PC-9 (cell line): ENCODE results near the gene CCDC141. TPM values are rescaled to one million over a fixed set of nuclear protein-coding genes. Genes with fewer than 3 reads are reported as not detected.

Experiments used
- Bru-seq: library from RNA; stranded (reverse); fragments of 400-500 nt; gene quantifications from one replicate; lab custom pipeline; 2021; lab: Mats Ljungman, UMichigan
- BruChase-seq, 2 experiments: library from RNA; stranded (reverse); fragments of 400-500 nt; gene quantifications; one replicate each; lab custom pipeline; 2021; lab: Mats Ljungman, UMichigan
- BruUV-seq: library from RNA; stranded (reverse); fragments of 400-500 nt; replicated peaks from 2 replicates; lab custom pipeline; 2021; lab: Mats Ljungman, UMichigan
- CTCF ChIA-PET: fragments of 300-600 bp; sonication (Branson Sonifier 250); formaldehyde crosslinking; loops from one replicate; lab custom pipeline; 2022; ENCODE audit warnings: antibody characterized with exemption; lab: Charles Lee
- POLR2A ChIA-PET: fragments of 300-600 bp; sonication (Branson Sonifier 250); formaldehyde crosslinking; loops from one replicate; lab custom pipeline; 2022; ENCODE audit warnings: antibody characterized with exemption; ENCODE audit not compliant: unreplicated experiment; lab: Charles Lee
- DNase-seq, 2 experiments: peaks; one replicate each; pipeline versions ENCODE4 v3.0.0 to v3.0.0-alpha.2; 2015 to 2022; ENCODE audit warnings: mixed read lengths in 1 of 2
- H2AFZ ChIP-seq: fragments of 200-600 bp; sonication (generic); 2 replicates; pipeline ENCODE4 v1.8.1; 2017; ENCODE audit warnings: antibody characterized with exemption
- H3F3A ChIP-seq: fragments of 200-600 bp; sonication (generic); 2 replicates; pipeline ENCODE4 v1.8.1; 2017; ENCODE audit warnings: antibody characterized with exemption, mild to moderate bottlenecking, low read depth; ENCODE audit not compliant: insufficient read depth
- H3K27ac ChIP-seq: fragments of 200-600 bp; sonication (generic); 2 replicates; pipeline ENCODE4 v1.6.1; 2016; ENCODE audit warnings: mixed run types
- H3K27me3 ChIP-seq: fragments of 200-600 bp; sonication (generic); 2 replicates; pipeline ENCODE4 v1.6.1; 2016; ENCODE audit warnings: low read depth, mixed run types; ENCODE audit not compliant: insufficient read depth
- H3K36me3 ChIP-seq: fragments of 200-600 bp; sonication (generic); 2 replicates; pipeline ENCODE4 v1.6.1; 2016; ENCODE audit warnings: low read depth, mixed run types
- H3K4me1 ChIP-seq: fragments of 200-600 bp; sonication (generic); replicated peaks from 2 replicates; pipeline ENCODE4 v1.6.1; 2016; ENCODE audit warnings: mixed run types; ENCODE audit not compliant: insufficient read depth
- H3K4me2 ChIP-seq: fragments of 200-600 bp; sonication (generic); 2 replicates; pipeline ENCODE4 v1.6.1; 2017; ENCODE audit warnings: mixed run types
- H3K4me3 ChIP-seq: fragments of 200-600 bp; sonication (generic); 2 replicates; pipeline ENCODE4 v1.6.1; 2016; ENCODE audit warnings: mixed run types
- H3K79me2 ChIP-seq: fragments of 200-600 bp; sonication (generic); 2 replicates; pipeline ENCODE4 v1.6.1; 2017; ENCODE audit warnings: low read depth, mixed run types
- H3K9me2 ChIP-seq: fragments of 200-600 bp; sonication (generic); 2 replicates; pipeline ENCODE4 v1.8.1; 2017; ENCODE audit warnings: mild to moderate bottlenecking; ENCODE audit not compliant: insufficient read depth
- H3K9me3 ChIP-seq: fragments of 200-600 bp; sonication (generic); 2 replicates; pipeline ENCODE4 v1.8.1; 2016; ENCODE audit warnings: low read depth; ENCODE audit not compliant: insufficient read depth
- H4K20me1 ChIP-seq: fragments of 200-600 bp; sonication (generic); 2 replicates; pipeline ENCODE4 v1.8.1; 2017; ENCODE audit not compliant: insufficient read depth
- EZH2 ChIP-seq: fragments of 200-600 bp; sonication (generic); IDR thresholded peaks from 2 replicates; pipeline ENCODE4 v1.8.0; 2017; ENCODE audit warnings: antibody characterized with exemption, low read depth
- intact Hi-C: fragments of 100-400 bp; cut with micrococcal nuclease; formaldehyde crosslinking; loops from one replicate; pipeline ENCODE4 v1.10.0; 2022; ENCODE audit not compliant: unreplicated experiment
- long read RNA-seq: library from polyadenylated mRNA; stranded (forward); transcript quantifications from one replicate; pipeline ENCODE4 v2.0.0, GENCODE V29; 2022
- total RNA-seq: library from RNA; stranded (reverse); gene quantifications from 2 replicates; pipeline ENCODE4 v1.2.3, GENCODE V29; 2021
- TF ChIP-seq, protein P1 (sequence below): fragments of 200-600 bp; sonication (generic); conservative IDR thresholded peaks from 2 replicates; pipeline ENCODE4 v1.6.1; 2017; ENCODE audit warnings: mixed run types, antibody characterized with exemption, mild to moderate bottlenecking, moderate library complexity

The CCDC141 gene, protein sequence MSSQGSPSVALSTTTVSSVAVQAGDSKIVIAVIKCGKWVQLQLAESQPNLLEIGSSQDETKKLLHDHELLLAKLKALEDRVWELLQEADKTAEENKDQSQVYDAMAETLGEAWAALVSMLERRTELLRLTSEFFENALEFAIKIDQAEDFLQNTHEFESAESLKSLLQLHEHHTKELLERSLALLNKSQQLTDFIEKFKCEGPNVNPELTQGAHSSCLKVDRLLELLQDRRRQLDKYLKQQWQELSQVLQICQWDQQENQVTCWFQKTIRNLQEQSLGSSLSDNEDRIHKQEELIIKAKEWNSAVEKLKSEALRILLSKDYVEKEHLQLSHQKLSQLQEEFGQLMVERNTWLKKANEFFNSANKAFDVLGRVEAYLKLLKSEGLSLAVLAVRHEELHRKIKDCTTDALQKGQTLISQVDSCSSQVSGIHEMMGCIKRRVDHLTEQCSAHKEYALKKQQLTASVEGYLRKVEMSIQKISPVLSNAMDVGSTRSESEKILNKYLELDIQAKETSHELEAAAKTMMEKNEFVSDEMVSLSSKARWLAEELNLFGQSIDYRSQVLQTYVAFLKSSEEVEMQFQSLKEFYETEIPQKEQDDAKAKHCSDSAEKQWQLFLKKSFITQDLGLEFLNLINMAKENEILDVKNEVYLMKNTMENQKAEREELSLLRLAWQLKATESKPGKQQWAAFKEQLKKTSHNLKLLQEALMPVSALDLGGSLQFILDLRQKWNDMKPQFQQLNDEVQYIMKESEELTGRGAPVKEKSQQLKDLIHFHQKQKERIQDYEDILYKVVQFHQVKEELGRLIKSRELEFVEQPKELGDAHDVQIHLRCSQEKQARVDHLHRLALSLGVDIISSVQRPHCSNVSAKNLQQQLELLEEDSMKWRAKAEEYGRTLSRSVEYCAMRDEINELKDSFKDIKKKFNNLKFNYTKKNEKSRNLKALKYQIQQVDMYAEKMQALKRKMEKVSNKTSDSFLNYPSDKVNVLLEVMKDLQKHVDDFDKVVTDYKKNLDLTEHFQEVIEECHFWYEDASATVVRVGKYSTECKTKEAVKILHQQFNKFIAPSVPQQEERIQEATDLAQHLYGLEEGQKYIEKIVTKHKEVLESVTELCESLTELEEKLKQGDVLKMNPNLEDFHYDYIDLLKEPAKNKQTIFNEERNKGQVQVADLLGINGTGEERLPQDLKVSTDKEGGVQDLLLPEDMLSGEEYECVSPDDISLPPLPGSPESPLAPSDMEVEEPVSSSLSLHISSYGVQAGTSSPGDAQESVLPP (N-terminal part only)
- total RNA-seq (not detected in 2 replicates), Bru-seq, nascent RNA (percentile 6 among the genes with signal in this experiment), BruChase-seq, experiment 1, labeled RNA remaining after a 2-hour chase (percentile 3 among the genes with signal in this experiment), BruChase-seq, experiment 2, labeled RNA remaining after a 6-hour chase (percentile 6 among the genes with signal in this experiment)
- long read RNA-seq: 0 reads

GRCh38 chr2:179049546-179050311, at the start of gene CCDC141:
Gene CCDC141, minus strand, starts transcription at chr2:179050137. Its CDS starts 196 bp downstream, at chr2:179049941.
- CTCF ChIA-PET: no interaction called here
- Histone ChIP-seq H3K79me2 (no peaks in the 10 kb centered on the region), H3K36me3 (no peaks in the 10 kb centered on the region), H3K9me2 (no peaks in the 10 kb centered on the region), H4K20me1 (no peaks in the 10 kb centered on the region), H3K4me1 (no peaks in the 10 kb centered on the region), H3K27ac (no peak within 1 kb of the TSS), H3K4me2 (no peak within 1 kb of the TSS), H3K27me3 (no peaks in the 10 kb centered on the region), H3K9me3 (no peaks in the 10 kb centered on the region), H2AFZ (no peak within 1 kb of the TSS; the same call in 1 of the 2 replicates), H3F3A (no peaks in the 10 kb centered on the region), H3K4me3 (no peak within 1 kb of the TSS)
- POLR2A ChIA-PET: interaction anchor here (0.7 kb wide), 1 partner anchor 69 kb away, joined by 3 read pairs; no protein-coding TSS in a partner anchor
- BruUV-seq: no TSS peak
- DNase-seq: no peak
- TF ChIP-seq EZH2: no peak
- TF ChIP-seq, protein P1, sequence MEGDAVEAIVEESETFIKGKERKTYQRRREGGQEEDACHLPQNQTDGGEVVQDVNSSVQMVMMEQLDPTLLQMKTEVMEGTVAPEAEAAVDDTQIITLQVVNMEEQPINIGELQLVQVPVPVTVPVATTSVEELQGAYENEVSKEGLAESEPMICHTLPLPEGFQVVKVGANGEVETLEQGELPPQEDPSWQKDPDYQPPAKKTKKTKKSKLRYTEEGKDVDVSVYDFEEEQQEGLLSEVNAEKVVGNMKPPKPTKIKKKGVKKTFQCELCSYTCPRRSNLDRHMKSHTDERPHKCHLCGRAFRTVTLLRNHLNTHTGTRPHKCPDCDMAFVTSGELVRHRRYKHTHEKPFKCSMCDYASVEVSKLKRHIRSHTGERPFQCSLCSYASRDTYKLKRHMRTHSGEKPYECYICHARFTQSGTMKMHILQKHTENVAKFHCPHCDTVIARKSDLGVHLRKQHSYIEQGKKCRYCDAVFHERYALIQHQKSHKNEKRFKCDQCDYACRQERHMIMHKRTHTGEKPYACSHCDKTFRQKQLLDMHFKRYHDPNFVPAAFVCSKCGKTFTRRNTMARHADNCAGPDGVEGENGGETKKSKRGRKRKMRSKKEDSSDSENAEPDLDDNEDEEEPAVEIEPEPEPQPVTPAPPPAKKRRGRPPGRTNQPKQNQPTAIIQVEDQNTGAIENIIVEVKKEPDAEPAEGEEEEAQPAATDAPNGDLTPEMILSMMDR: no peak
- intact Hi-C loops: no loop called here

DNA sequence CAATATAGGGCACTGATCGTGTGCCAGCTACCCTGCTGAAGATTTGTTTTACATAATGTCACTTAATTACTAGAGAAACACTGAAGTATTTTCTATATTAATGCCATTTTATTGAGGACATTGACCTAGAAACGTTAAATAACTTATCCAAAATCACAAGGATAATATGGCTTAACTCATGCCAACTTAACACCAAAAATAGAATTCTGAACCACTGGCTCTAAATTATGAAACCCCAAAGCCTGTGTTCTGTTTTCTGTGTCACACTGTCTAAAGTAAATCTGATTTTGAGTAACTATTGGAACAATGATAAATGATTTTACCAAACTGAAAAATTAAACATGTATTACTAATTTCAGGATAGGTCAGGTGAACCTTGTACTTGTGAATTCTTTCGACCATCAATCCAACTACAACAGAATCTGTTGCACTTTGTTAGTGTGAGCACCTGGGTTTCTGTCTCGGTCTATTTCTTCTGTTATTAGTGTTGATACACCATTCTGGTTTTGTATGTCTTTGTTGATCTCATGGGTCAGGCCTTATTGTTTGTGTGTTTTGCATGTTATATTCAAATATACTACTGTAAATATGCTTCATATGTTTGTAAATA, 48.2 kb upstream of the CCDC141 start:
- BruUV-seq: no TSS peak
- POLR2A ChIA-PET: no interaction called here
- Histone ChIP-seq H3K4me3 (no peak overlapping the region), H3K27me3 (no peaks in the 10 kb centered on the region), H3K36me3 (no peaks in the 10 kb centered on the region), H3K9me3 (no peaks in the 10 kb centered on the region; the same call in 1 of the 2 replicates), H3K79me2 (no peaks in the 10 kb centered on the region), H3K9me2 (no peaks in the 10 kb centered on the region), H3F3A (peaks cover 3% of the 10 kb centered on the region; the same call in 1 of the 2 replicates), H2AFZ (no peak overlapping the region), H3K4me1 (peaks cover 9% of the 10 kb centered on the region), H3K27ac (no peak overlapping the region), H3K4me2 (no peak overlapping the region), H4K20me1 (no peaks in the 10 kb centered on the region)
- TF ChIP-seq EZH2: no peak
- TF ChIP-seq, protein P1: no peak
- DNase-seq: no peak
- CTCF ChIA-PET: no interaction called here
- intact Hi-C loops: no loop called here
